AG04450 (cell line): ENCODE results near the gene CABP7. TPM values are rescaled to one million over a fixed set of nuclear protein-coding genes. Genes with fewer than 3 reads are reported as not detected.

Experiments
- CTCF ChIA-PET: fragments of 300-600, 350-600 bp; formaldehyde crosslinking; extraction: SDS; loops from one replicate; lab custom pipeline; 2022; ENCODE audit warnings: antibody characterized with exemption, inconsistent platforms; lab: Charles Lee
- POLR2A ChIA-PET: fragments of 350-600 bp; formaldehyde crosslinking; extraction: SDS; loops from one replicate; lab custom pipeline; 2021; ENCODE audit warnings: antibody characterized with exemption, inconsistent platforms; lab: Yijun Ruan, JAX
- DNase-seq: peaks from one replicate; pipeline ENCODE4 v3.0.0-alpha.2; 2011; ENCODE audit warnings: low read depth, low spot score
- H3K27ac ChIP-seq: one replicate; pipeline ENCODE4 v1.5.1; 2012; ENCODE audit warnings: low read depth, low read length, control low read depth
- H3K27me3 ChIP-seq: one replicate; pipeline ENCODE4 v1.6.0; 2012; ENCODE audit warnings: low read length; ENCODE audit not compliant: control insufficient read depth, insufficient read depth
- H3K4me3 ChIP-seq: 2 replicates; pipeline ENCODE4 v1.5.1; 2011; ENCODE audit warnings: mild to moderate bottlenecking, low read depth, low read length, control low read depth
- H3K9me3 ChIP-seq: 2 replicates; pipeline ENCODE4 v1.5.1; 2012; ENCODE audit warnings: low read length; ENCODE audit not compliant: control insufficient read depth, insufficient read depth
- polyA plus RNA-seq: library from polyadenylated mRNA; depleted of rRNA; stranded (reverse); fragments of >200 nt; gene quantifications from 2 replicates; pipeline ENCODE4 v1.2.3, GENCODE V29; 2011; rRNA removed
- small RNA-seq: library from RNA; depleted of rRNA; stranded (forward); fragments of <200 nt; gene quantifications from one replicate; pipeline ENCODE3, GENCODE V24; 2012; ENCODE audit warnings: low read depth; ENCODE audit not compliant: insufficient read length
- TF ChIP-seq, protein P1 (sequence below): IDR thresholded peaks from 2 replicates; pipeline ENCODE4 v1.5.1; 2011; ENCODE audit warnings: low read depth, low read length, control low read depth, inconsistent platforms

The CABP7 gene
- polyA plus RNA-seq, 1 experiment = not detected

DNA sequence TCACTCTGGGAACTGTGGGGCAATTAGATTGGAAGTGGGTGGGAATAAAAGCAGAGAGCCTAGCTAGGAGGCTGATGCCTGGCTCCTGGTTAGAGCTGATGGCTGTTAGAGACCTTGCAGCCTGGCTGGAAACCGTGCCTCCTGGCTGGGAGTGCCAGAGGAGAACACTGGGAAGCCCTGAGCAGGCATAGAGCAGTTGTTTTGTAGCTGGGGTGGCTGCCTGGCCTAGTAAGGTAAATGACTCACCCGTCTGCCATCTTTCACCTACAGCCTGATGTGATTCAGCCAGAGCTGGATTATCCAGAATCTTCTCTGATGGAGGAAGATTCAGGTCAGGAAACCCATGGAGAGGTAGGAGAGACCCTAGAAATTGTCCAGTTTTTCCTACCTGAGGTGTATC lies 53.4 kb downstream of the CABP7 start:
- ChIA-PET POLR2A (interaction anchor here (0.5 kb wide), 1 partner anchor 241 kb away, joined by 3 read pairs; no protein-coding TSS in a partner anchor), CTCF (interaction anchor here (0.6 to 3.7 kb wide), 11 partner anchors 14 to 687 kb away, joined by 3 to 21 read pairs (median 4); no protein-coding TSS in a partner anchor)
- Histone ChIP-seq H3K9me3 (no peaks in the 10 kb centered on the region), H3K27me3 (no peaks in the 10 kb centered on the region), H3K27ac (peak overlapping the region; percentile 22), H3K4me3 (no peak overlapping the region)
- TF ChIP-seq, protein P1, sequence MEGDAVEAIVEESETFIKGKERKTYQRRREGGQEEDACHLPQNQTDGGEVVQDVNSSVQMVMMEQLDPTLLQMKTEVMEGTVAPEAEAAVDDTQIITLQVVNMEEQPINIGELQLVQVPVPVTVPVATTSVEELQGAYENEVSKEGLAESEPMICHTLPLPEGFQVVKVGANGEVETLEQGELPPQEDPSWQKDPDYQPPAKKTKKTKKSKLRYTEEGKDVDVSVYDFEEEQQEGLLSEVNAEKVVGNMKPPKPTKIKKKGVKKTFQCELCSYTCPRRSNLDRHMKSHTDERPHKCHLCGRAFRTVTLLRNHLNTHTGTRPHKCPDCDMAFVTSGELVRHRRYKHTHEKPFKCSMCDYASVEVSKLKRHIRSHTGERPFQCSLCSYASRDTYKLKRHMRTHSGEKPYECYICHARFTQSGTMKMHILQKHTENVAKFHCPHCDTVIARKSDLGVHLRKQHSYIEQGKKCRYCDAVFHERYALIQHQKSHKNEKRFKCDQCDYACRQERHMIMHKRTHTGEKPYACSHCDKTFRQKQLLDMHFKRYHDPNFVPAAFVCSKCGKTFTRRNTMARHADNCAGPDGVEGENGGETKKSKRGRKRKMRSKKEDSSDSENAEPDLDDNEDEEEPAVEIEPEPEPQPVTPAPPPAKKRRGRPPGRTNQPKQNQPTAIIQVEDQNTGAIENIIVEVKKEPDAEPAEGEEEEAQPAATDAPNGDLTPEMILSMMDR = no peak
- no peak for DNase-seq

DNA sequence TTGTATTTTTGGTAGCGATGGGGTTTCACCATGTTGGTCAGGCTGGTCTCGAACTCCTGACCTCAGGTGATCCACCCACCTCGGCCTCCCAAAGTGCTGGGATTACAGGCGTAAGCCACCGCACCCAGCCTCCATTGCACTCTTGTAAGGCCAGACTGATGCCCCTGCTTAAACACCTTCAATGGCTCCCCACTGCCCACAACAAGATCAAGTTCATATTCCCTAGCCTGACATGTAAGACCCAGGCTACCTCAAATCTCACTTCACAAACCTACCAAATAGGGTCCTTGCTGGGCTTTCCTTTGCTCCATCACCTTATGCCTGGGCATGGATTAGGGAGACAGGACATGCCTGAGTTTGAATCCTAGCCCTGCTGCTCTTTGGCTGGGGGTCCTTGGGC lies 60.4 kb downstream of the CABP7 start:
- Histone ChIP-seq H3K9me3 (no peaks in the 10 kb centered on the region), H3K4me3 (no peak overlapping the region), H3K27ac (peak overlapping the region; percentile 97), H3K27me3 (no peaks in the 10 kb centered on the region)
- CTCF ChIA-PET = no interaction called here
- POLR2A ChIA-PET = no interaction called here
- DNase-seq = no peak
- TF ChIP-seq, protein P1 = no peak

DNA sequence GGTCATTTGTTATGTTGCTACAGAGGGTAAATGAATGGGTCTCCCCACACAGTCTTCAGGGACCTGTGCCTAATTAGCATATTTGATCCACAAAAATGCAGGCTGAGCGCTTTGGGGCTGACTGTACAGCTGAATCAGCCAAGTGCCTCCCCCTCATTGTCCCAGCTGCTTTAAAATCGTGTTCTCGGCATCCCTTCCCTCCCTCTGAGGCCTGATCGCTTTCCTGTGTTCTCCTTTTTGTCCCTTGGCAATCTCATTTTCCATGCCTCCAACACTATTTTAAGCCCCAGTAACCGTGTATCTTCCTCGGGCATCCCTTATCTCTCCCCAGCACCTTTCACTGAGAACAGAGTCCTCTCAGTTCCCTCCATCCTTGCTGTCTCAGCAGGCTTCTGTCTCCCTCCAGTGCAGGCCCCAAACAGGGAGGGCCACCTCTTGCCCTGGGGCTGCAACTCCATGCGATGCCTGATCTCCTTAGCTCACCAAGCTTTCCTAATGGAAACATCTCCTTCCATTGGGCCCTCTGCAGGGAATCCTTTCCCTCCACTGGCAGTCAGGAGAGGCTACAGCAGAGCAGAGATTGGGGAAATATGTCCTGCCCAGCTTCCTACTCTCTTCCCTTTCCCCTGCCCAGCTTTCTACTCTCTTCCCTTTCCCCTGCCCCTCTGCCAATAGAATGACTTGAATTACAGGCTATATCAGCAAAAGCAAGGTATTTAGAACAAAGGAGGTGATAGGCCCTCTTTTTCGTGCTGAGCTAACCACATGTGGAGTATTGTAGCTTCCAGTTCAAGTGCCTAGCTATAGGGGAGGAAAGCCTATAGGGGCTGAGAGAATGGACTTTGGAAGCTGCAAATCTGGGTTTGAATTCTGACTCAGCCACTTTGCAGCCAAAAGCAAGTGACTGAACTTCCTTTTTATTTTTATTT lies 61.2 kb downstream of the CABP7 start:
- ChIA-PET CTCF (interaction anchor here (1.3 kb wide), 1 partner anchor 308 kb away, joined by 3 read pairs; no protein-coding TSS in a partner anchor), POLR2A (interaction anchor here (0.6 to 1.6 kb wide), 2 partner anchors 18 to 103 kb away, joined by 4 to 10 read pairs; no protein-coding TSS in a partner anchor)
- TF ChIP-seq, protein P1 = no peak
- peak; percentile 60 for DNase-seq
- peak overlapping the region; percentile 97 for H3K27ac ChIP-seq
- H3K9me3 ChIP-seq = no peaks in the 10 kb centered on the region
- no peaks in the 10 kb centered on the region for H3K27me3 ChIP-seq
- H3K4me3 ChIP-seq = no peak overlapping the region; the same call in 1 of the 2 replicates

Small RNA genes lying within 50 kb of the gene (small RNA-seq; reads per million reads assigned to genes)
- not detected for gene AC004882.2
- gene RF00019 = not detected

Other genes starting within 250 kb of the CABP7 start
- gene NEFH, start 239.8 kb upstream of the CABP7 start, polyA plus RNA-seq = 1.6 and 2.0 TPM in 2 replicates
- 92.0 and 93.7 TPM in 2 replicates for gene THOC5, start 166.2 kb upstream of the CABP7 start, polyA plus RNA-seq
- gene NIPSNAP1, start 138.9 kb upstream of the CABP7 start, polyA plus RNA-seq = 84.4 and 89.5 TPM in 2 replicates
- 52.3 and 57.6 TPM in 2 replicates for gene NF2, start 116.4 kb upstream of the CABP7 start, polyA plus RNA-seq
- gene ZMAT5, start 47.0 kb downstream of the CABP7 start, polyA plus RNA-seq = 16.4 and 24.3 TPM in 2 replicates
- 170 and 197 TPM in 2 replicates for gene UQCR10, start 47.4 kb downstream of the CABP7 start, polyA plus RNA-seq
- gene ASCC2, start 118.3 kb downstream of the CABP7 start, polyA plus RNA-seq = 45.9 and 50.4 TPM in 2 replicates
- 27.8 and 28.8 TPM in 2 replicates for gene MTMR3, start 163.2 kb downstream of the CABP7 start, polyA plus RNA-seq